Dendritic cell treated with granulocyte-macrophage colony-stimulating factor and Interleukin-4, amounts not matched to agents 40 ng/mL and 50 ng/mL, for 4 days (primary cell): ENCODE results near the gene POLR2H.
A peak's percentile ranks its signal among the peaks of the same experiment; 100 is the strongest.

ENCODE experiments used
- H3K27ac Mint-ChIP-seq: one replicate; pipeline ENCODE4 v1.8.0; 2022; ENCODE audit warnings: mild to moderate bottlenecking, mixed read lengths
- H3K27me3 Mint-ChIP-seq: one replicate; pipeline ENCODE4 v1.8.0; 2022; ENCODE audit warnings: mild to moderate bottlenecking, mixed read lengths
- H3K36me3 Mint-ChIP-seq: one replicate; pipeline ENCODE4 v1.8.0; 2022; ENCODE audit warnings: low read depth, mixed read lengths
- H3K4me1 Mint-ChIP-seq: one replicate; pipeline ENCODE4 v1.8.0; 2022; ENCODE audit warnings: low read depth, mixed read lengths
- H3K4me3 Mint-ChIP-seq: one replicate; pipeline ENCODE4 v1.8.0; 2022; ENCODE audit warnings: mild to moderate bottlenecking, moderate library complexity, mixed read lengths
- H3K9me3 Mint-ChIP-seq: one replicate; pipeline ENCODE4 v1.8.0; 2022; ENCODE audit warnings: mixed read lengths
- intact Hi-C: fragments of 100-400 bp; cut with micrococcal nuclease; formaldehyde crosslinking; loops from one replicate; pipeline ENCODE4 v1.15.0; 2022

Gene POLR2H

GRCh38 chr3:184361532-184361931 is at the start of gene POLR2H, which contains the start of gene CLCN2:
Gene POLR2H (plus strand): TSS chr3:184361710. CDS start chr3:184363493, 1,783 bp downstream.
Gene CLCN2 (minus strand): TSS chr3:184361605. CDS start chr3:184361479, 126 bp downstream.
- Mint-ChIP-seq H3K36me3 (peaks cover 36% of the 10 kb centered on the region), H3K4me3 (peak within 1 kb of the TSS; percentile 86), H3K9me3 (no peaks in the 10 kb centered on the region)

GRCh38 chr3:184314363-184314699 is 47.2 kb upstream of the POLR2H start, which contains the start of gene EIF4G1:
Gene EIF4G1 (plus strand): TSS chr3:184314606. CDS start chr3:184315797, 1,191 bp downstream.
- peak within 1 kb of the TSS; percentile 72 for H3K27ac Mint-ChIP-seq
- H3K27me3 Mint-ChIP-seq, result no peaks in the 10 kb centered on the region
- H3K9me3 Mint-ChIP-seq, result no peaks in the 10 kb centered on the region
- intact Hi-C loops, result loop anchor here (1.0 kb wide), 1 partner anchor 15 kb away; the partner anchor contains the start of gene PSMD2
- peaks cover 49% of the 10 kb centered on the region for H3K36me3 Mint-ChIP-seq
- peaks cover 34% of the 10 kb centered on the region for H3K4me1 Mint-ChIP-seq
- peak within 1 kb of the TSS; percentile 80 for H3K4me3 Mint-ChIP-seq

More at GRCh38 chr3:184361532-184361931, at the start of gene POLR2H, which contains the start of gene CLCN2:
- intact Hi-C loops, result no loop called here
- H3K27me3 Mint-ChIP-seq, result peaks cover 21% of the 10 kb centered on the region
- peak within 1 kb of the TSS; percentile 90 for H3K27ac Mint-ChIP-seq
- peaks cover 37% of the 10 kb centered on the region for H3K4me1 Mint-ChIP-seq

- H3K4me3 Mint-ChIP-seq, result peak overlapping the region; percentile 80
- H3K36me3 Mint-ChIP-seq, result peaks cover 44% of the 10 kb centered on the region
- intact Hi-C loops, result loop anchor here (1.0 kb wide), 1 partner anchor 16 kb away; the partner anchor contains the start of gene PSMD2
- H3K27me3 Mint-ChIP-seq, result no peaks in the 10 kb centered on the region
- H3K4me1 Mint-ChIP-seq, result peaks cover 40% of the 10 kb centered on the region
- no peaks in the 10 kb centered on the region for H3K9me3 Mint-ChIP-seq
- peak overlapping the region; percentile 72 for H3K27ac Mint-ChIP-seq
These were observed 46.6 kb upstream of the POLR2H start for GRCh38 chr3:184314700-184315542.

GRCh38 chr3:184315543-184315867 is 46.0 kb upstream of the POLR2H start:
- H3K27ac Mint-ChIP-seq, result peak overlapping the region; percentile 72
- intact Hi-C loops, result no loop called here
- peak overlapping the region; percentile 80 for H3K4me3 Mint-ChIP-seq
- H3K4me1 Mint-ChIP-seq, result peaks cover 46% of the 10 kb centered on the region
- peaks cover 46% of the 10 kb centered on the region for H3K36me3 Mint-ChIP-seq
- H3K9me3 Mint-ChIP-seq, result no peaks in the 10 kb centered on the region
- no peaks in the 10 kb centered on the region for H3K27me3 Mint-ChIP-seq

GRCh38 chr3:184315871-184316661 is 45.4 kb upstream of the POLR2H start:
- intact Hi-C loops, result no loop called here
- no peaks in the 10 kb centered on the region for H3K27me3 Mint-ChIP-seq
- peaks cover 52% of the 10 kb centered on the region for H3K36me3 Mint-ChIP-seq
- H3K4me1 Mint-ChIP-seq, result peaks cover 51% of the 10 kb centered on the region
- H3K4me3 Mint-ChIP-seq, result peak overlapping the region; percentile 80
- H3K27ac Mint-ChIP-seq, result peak overlapping the region; percentile 72
- no peaks in the 10 kb centered on the region for H3K9me3 Mint-ChIP-seq

GRCh38 chr3:184316792-184317191 is 44.7 kb upstream of the POLR2H start:
- H3K27ac Mint-ChIP-seq, result peak overlapping the region; percentile 72
- peaks cover 59% of the 10 kb centered on the region for H3K36me3 Mint-ChIP-seq
- no peaks in the 10 kb centered on the region for H3K9me3 Mint-ChIP-seq
- intact Hi-C loops, result no loop called here
- H3K27me3 Mint-ChIP-seq, result no peaks in the 10 kb centered on the region
- peaks cover 59% of the 10 kb centered on the region for H3K4me1 Mint-ChIP-seq
- peak overlapping the region; percentile 80 for H3K4me3 Mint-ChIP-seq

GRCh38 chr3:184317201-184317600 is 44.3 kb upstream of the POLR2H start:
- H3K4me3 Mint-ChIP-seq, result peak overlapping the region; percentile 80
- H3K9me3 Mint-ChIP-seq, result no peaks in the 10 kb centered on the region
- intact Hi-C loops, result no loop called here
- H3K4me1 Mint-ChIP-seq, result peaks cover 63% of the 10 kb centered on the region
- H3K27me3 Mint-ChIP-seq, result no peaks in the 10 kb centered on the region
- H3K27ac Mint-ChIP-seq, result peak overlapping the region; percentile 72
- H3K36me3 Mint-ChIP-seq, result peaks cover 63% of the 10 kb centered on the region

- H3K4me1 Mint-ChIP-seq, result peaks cover 79% of the 10 kb centered on the region
- no peaks in the 10 kb centered on the region for H3K9me3 Mint-ChIP-seq
- no peaks in the 10 kb centered on the region for H3K27me3 Mint-ChIP-seq
- intact Hi-C loops, result no loop called here
- peak overlapping the region; percentile 80 for H3K27ac Mint-ChIP-seq
- H3K36me3 Mint-ChIP-seq, result peaks cover 92% of the 10 kb centered on the region
- H3K4me3 Mint-ChIP-seq, result peak overlapping the region; percentile 56
These were observed 41.4 kb upstream of the POLR2H start for GRCh38 chr3:184320104-184320445.

- Mint-ChIP-seq H3K4me3 (peak overlapping the region; percentile 46), H3K27ac (peak overlapping the region; percentile 80), H3K27me3 (no peaks in the 10 kb centered on the region), H3K36me3 (peaks cover 92% of the 10 kb centered on the region), H3K9me3 (no peaks in the 10 kb centered on the region), H3K4me1 (peaks cover 69% of the 10 kb centered on the region)
- intact Hi-C loops, result no loop called here
These were observed 39.8 kb upstream of the POLR2H start for GRCh38 chr3:184321666-184322065.

- intact Hi-C loops, result no loop called here
- Mint-ChIP-seq H3K27ac (peak overlapping the region; percentile 80), H3K4me3 (peak overlapping the region; percentile 10), H3K27me3 (no peaks in the 10 kb centered on the region), H3K4me1 (peaks cover 57% of the 10 kb centered on the region), H3K9me3 (no peaks in the 10 kb centered on the region), H3K36me3 (peaks cover 92% of the 10 kb centered on the region)
These were observed 38.6 kb upstream of the POLR2H start for GRCh38 chr3:184322731-184323487.

GRCh38 chr3:184323696-184324095 is 37.8 kb upstream of the POLR2H start:
- no peaks in the 10 kb centered on the region for H3K27me3 Mint-ChIP-seq
- peaks cover 52% of the 10 kb centered on the region for H3K4me1 Mint-ChIP-seq
- H3K27ac Mint-ChIP-seq, result peak overlapping the region; percentile 80
- intact Hi-C loops, result no loop called here
- H3K4me3 Mint-ChIP-seq, result no peak overlapping the region
- peaks cover 94% of the 10 kb centered on the region for H3K36me3 Mint-ChIP-seq
- H3K9me3 Mint-ChIP-seq, result no peaks in the 10 kb centered on the region

- intact Hi-C loops, result no loop called here
- H3K4me1 Mint-ChIP-seq, result peaks cover 36% of the 10 kb centered on the region
- H3K27ac Mint-ChIP-seq, result no peak overlapping the region
These were observed 36.2 kb upstream of the POLR2H start for GRCh38 chr3:184325269-184325668.

GRCh38 chr3:184325715-184326369 is 35.7 kb upstream of the POLR2H start:
- Mint-ChIP-seq H3K4me1 (peaks cover 30% of the 10 kb centered on the region), H3K4me3 (no peak overlapping the region), H3K9me3 (no peaks in the 10 kb centered on the region), H3K36me3 (peaks cover 100% of the 10 kb centered on the region), H3K27me3 (no peaks in the 10 kb centered on the region), H3K27ac (no peak overlapping the region)
- intact Hi-C loops, result no loop called here

More at GRCh38 chr3:184325269-184325668, 36.2 kb upstream of the POLR2H start:
- H3K9me3 Mint-ChIP-seq, result no peaks in the 10 kb centered on the region
- H3K36me3 Mint-ChIP-seq, result peaks cover 100% of the 10 kb centered on the region
- no peak overlapping the region for H3K4me3 Mint-ChIP-seq
- H3K27me3 Mint-ChIP-seq, result no peaks in the 10 kb centered on the region
